ENCODE measurements around the gene GSTA4.

- TF ChIP-seq CTCF (conservative IDR thresholded peaks at IDR 0.05), result no peak
- no peak for TF ChIP-seq ZFX (IDR thresholded peaks at IDR 0.05)
These were observed 23.4 kb upstream of the GSTA4 start for GRCh38 chr6:53018446-53018845.

Data from C4-2B (cell line).